ENCODE results near the gene VSX1. TPM values are rescaled to one million over a fixed set of nuclear protein-coding genes. Genes with fewer than 3 reads are reported as not detected.

VSX1 gene
- total and polyA plus RNA-seq, 2 of the 4 experiments (the other 2 are of a cell fraction), result not detected

DNA sequence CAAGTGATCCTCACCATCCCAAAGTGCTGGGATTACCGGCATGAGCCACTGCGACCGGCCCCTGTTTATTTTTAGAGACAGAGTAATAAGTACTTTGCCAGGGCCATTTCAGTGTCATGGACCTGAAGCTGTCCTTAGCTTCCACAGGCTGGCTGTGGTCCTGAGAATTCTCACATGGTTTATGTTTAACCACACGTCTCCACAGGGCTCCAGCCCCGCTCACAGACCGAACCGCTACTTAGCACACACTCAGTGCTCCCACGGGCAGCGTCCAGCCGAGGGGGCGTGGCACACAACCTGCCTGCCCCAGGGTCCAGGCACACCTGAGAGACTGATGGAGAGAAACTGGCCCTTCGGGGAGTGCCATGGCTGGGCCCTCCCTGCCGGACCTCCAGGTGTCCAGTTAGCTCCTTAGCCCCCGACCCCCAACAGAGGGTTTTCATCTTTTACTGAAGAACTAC, 35.7 kb downstream of the VSX1 start:
- H4K20me1 ChIP-seq (ENCODE audit: insufficient read depth, low read length), result no peaks in the 10 kb centered on the region
- H3K27ac ChIP-seq (ENCODE audit: insufficient read depth, low read length), result no peak overlapping the region
- no peak overlapping the region for H3K9ac ChIP-seq (ENCODE audit: low read depth, low read length)
- H3K79me1 ChIP-seq (ENCODE audit: low read depth in 1 of 2, low read length in 2 of 2), result no peaks in the 10 kb centered on the region
- no peaks in the 10 kb centered on the region for H3K9me3 ChIP-seq (ENCODE audit: control insufficient read depth, insufficient read depth, low read length)
- H3K4me1 ChIP-seq (ENCODE audit: control insufficient read depth, insufficient read depth, low read length), result no peaks in the 10 kb centered on the region
- no peak overlapping the region for H3K56ac ChIP-seq (ENCODE audit: extremely low read depth, insufficient read depth, low read length)
- H3K4me3 ChIP-seq (ENCODE audit: insufficient read depth, low read depth, low read length), result no peak overlapping the region
- no peak overlapping the region for H4K5ac ChIP-seq (ENCODE audit: low read depth, low read length)
- H2BK120ac ChIP-seq (ENCODE audit: low read depth, low read length), result no peak overlapping the region
- no peak overlapping the region for H2BK5ac ChIP-seq (ENCODE audit: low read depth, low read length, poor library complexity, severe bottlenecking)
- no peak for TF ChIP-seq MAZ (IDR thresholded peaks at IDR 0.05; ENCODE audit: borderline replicate concordance, low read depth, low read length)
- no peak for TF ChIP-seq BHLHE40 (IDR thresholded peaks at IDR 0.05; ENCODE audit: low read depth, low read length)
- no peak for TF ChIP-seq RFX5 (IDR thresholded peaks at IDR 0.05; ENCODE audit: low read depth, low read length)
- no peak for TF ChIP-seq POLR2A (IDR thresholded peaks at IDR 0.05; ENCODE audit: low read depth, low read length)
- TF ChIP-seq CHD1 (IDR thresholded peaks at IDR 0.05; ENCODE audit: low read depth, low read length), result no peak
- no peak for TF ChIP-seq MAFK (IDR thresholded peaks at IDR 0.05; ENCODE audit: low read depth, low read length)
- no peak for TF ChIP-seq CEBPB (IDR thresholded peaks at IDR 0.05; ENCODE audit: low read depth, low read length)
- no peak for TF ChIP-seq NFE2L2 (IDR thresholded peaks at IDR 0.05; ENCODE audit: low read depth, low read length)
- TF ChIP-seq, protein P1, sequence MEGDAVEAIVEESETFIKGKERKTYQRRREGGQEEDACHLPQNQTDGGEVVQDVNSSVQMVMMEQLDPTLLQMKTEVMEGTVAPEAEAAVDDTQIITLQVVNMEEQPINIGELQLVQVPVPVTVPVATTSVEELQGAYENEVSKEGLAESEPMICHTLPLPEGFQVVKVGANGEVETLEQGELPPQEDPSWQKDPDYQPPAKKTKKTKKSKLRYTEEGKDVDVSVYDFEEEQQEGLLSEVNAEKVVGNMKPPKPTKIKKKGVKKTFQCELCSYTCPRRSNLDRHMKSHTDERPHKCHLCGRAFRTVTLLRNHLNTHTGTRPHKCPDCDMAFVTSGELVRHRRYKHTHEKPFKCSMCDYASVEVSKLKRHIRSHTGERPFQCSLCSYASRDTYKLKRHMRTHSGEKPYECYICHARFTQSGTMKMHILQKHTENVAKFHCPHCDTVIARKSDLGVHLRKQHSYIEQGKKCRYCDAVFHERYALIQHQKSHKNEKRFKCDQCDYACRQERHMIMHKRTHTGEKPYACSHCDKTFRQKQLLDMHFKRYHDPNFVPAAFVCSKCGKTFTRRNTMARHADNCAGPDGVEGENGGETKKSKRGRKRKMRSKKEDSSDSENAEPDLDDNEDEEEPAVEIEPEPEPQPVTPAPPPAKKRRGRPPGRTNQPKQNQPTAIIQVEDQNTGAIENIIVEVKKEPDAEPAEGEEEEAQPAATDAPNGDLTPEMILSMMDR (conservative IDR thresholded peaks at IDR 0.05; ENCODE audit: low read depth, low read length), result no peak
- TF ChIP-seq RAD21 (IDR thresholded peaks at IDR 0.05; ENCODE audit: low read length), result no peak
- no peak for TF ChIP-seq RCOR1 (IDR thresholded peaks at IDR 0.05; ENCODE audit: insufficient replicate concordance, low read length)
- no peak for TF ChIP-seq MXI1 (IDR thresholded peaks at IDR 0.05; ENCODE audit: borderline replicate concordance, low read depth, low read length)
- TF ChIP-seq SMC3 (IDR thresholded peaks at IDR 0.05; ENCODE audit: low read depth, low read length), result no peak
- TF ChIP-seq, protein P2, sequence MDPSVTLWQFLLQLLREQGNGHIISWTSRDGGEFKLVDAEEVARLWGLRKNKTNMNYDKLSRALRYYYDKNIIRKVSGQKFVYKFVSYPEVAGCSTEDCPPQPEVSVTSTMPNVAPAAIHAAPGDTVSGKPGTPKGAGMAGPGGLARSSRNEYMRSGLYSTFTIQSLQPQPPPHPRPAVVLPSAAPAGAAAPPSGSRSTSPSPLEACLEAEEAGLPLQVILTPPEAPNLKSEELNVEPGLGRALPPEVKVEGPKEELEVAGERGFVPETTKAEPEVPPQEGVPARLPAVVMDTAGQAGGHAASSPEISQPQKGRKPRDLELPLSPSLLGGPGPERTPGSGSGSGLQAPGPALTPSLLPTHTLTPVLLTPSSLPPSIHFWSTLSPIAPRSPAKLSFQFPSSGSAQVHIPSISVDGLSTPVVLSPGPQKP (IDR thresholded peaks at IDR 0.05; ENCODE audit: borderline replicate concordance, low read depth, low read length), result no peak
- TF ChIP-seq FOS (IDR thresholded peaks at IDR 0.05; ENCODE audit: low read depth, low read length), result no peak
- TF ChIP-seq, protein P3, sequence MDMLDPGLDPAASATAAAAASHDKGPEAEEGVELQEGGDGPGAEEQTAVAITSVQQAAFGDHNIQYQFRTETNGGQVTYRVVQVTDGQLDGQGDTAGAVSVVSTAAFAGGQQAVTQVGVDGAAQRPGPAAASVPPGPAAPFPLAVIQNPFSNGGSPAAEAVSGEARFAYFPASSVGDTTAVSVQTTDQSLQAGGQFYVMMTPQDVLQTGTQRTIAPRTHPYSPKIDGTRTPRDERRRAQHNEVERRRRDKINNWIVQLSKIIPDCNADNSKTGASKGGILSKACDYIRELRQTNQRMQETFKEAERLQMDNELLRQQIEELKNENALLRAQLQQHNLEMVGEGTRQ (IDR thresholded peaks at IDR 0.05; ENCODE audit: low read depth, low read length), result no peak
- H3K4me2 ChIP-seq (ENCODE audit: low read depth, low read length), result no peak overlapping the region
- no peak overlapping the region for H3K4ac ChIP-seq (ENCODE audit: low read depth, low read length)
- dilution Hi-C loops (cut with HindIII; ENCODE audit: low sequenced_read_pairs, unreplicated experiment) (no loop called here), in situ Hi-C loops (cut with MboI; ENCODE audit: low sequenced_read_pairs) (no loop called here), intact Hi-C loops (cut with micrococcal nuclease) (no loop called here)
- H3K36me3 ChIP-seq (ENCODE audit: control insufficient read depth, insufficient read depth, low read length), result no peaks in the 10 kb centered on the region
- BruUV-seq (replicated peaks), result no TSS peak
- H3K23ac ChIP-seq (ENCODE audit: low read depth, low read length), result no peak overlapping the region
- ATAC-seq (ENCODE audit: low read depth) (no peak), DNase-seq (no peak)
- H2AFZ ChIP-seq (replicated peaks; ENCODE audit: low read length, poor library complexity), result no peak overlapping the region
- peaks cover 2% of the 10 kb centered on the region; the same call in 1 of the 2 replicates for H3K9me1 ChIP-seq (ENCODE audit: insufficient read depth, low read length)
- H2AK5ac ChIP-seq (ENCODE audit: low read depth, low read length), result no peak overlapping the region
- CTCF ChIA-PET, result no interaction called here
- H4K91ac ChIP-seq (ENCODE audit: insufficient read depth, low read depth, low read length), result no peak overlapping the region
- no peak overlapping the region for H4K8ac ChIP-seq (ENCODE audit: low read depth in 2 of 2, low read length in 2 of 2)
- no peak overlapping the region for H3K18ac ChIP-seq (ENCODE audit: low read depth, low read length)
- H2AK9ac ChIP-seq (replicated peaks; ENCODE audit: low read depth, low read length, poor library complexity), result no peak overlapping the region
- H2BK15ac ChIP-seq (ENCODE audit: low read depth, low read length), result no peak overlapping the region
- peaks cover 35% of the 10 kb centered on the region; the same call in 1 of the 2 replicates for H3K27me3 ChIP-seq (ENCODE audit: control insufficient read depth, insufficient read depth, low read length)
- POLR2A ChIA-PET (ENCODE audit: unreplicated experiment), result no interaction called here
- WGBS, 2 experiments (ENCODE audit: extremely low coverage in 2 of 2, insufficient read length in 1 of 2), result 70% methylated on average over 11 of the region's 14 CpGs; no CpG with 5 or more reads in 1 of the 2 experiments
- H2BK20ac ChIP-seq (ENCODE audit: low read depth, low read length), result no peak overlapping the region
- no peak overlapping the region for H3K14ac ChIP-seq (replicated peaks; ENCODE audit: low read depth, low read length)

All from IMR-90 (cell line).